Thoracic aorta endothelial cell (primary cell): ENCODE data around the gene ZFYVE19. TPM values are rescaled to one million over a fixed set of nuclear protein-coding genes. Genes with fewer than 3 reads are reported as not detected.

ENCODE experiments used
- small RNA-seq: library from RNA; depleted of rRNA; stranded (forward); fragments of <200 nt; gene quantifications from one replicate; pipeline ENCODE3, GENCODE V24; 2012
- total RNA-seq: library from RNA; depleted of rRNA; stranded (reverse); fragments of >200 nt; gene quantifications from 2 replicates; pipeline ENCODE4 v1.2.3, GENCODE V29; 2012

Gene ZFYVE19
- total RNA-seq: 18.5 and 27.3 TPM in 2 replicates

GRCh38 chr15:40807028-40807887 lies at the start of gene ZFYVE19, which contains the start of gene DNAJC17:
Gene ZFYVE19, plus strand, starts transcription at chr15:40807089. Its CDS starts 501 bp downstream, at chr15:40807590.
Gene DNAJC17, minus strand, starts transcription at chr15:40807473. Its CDS starts 27 bp downstream, at chr15:40807446.

GRCh38 chr15:40763801-40764628 lies 42.9 kb upstream of the ZFYVE19 start, which contains the start of gene GCHFR:
Gene GCHFR, plus strand, starts transcription at chr15:40764068. Its CDS starts 113 bp downstream, at chr15:40764181.

GRCh38 chr15:40769274-40770146 lies 37.4 kb upstream of the ZFYVE19 start, which contains the start of gene C15orf62:
Gene C15orf62, plus strand, starts transcription at chr15:40769980. Its CDS starts 516 bp downstream, at chr15:40770496.

GRCh38 chr15:40828447-40829036 lies 21.7 kb downstream of the ZFYVE19 start, which contains the start of gene PPP1R14D:
Gene PPP1R14D, minus strand, starts transcription at chr15:40828708. Its CDS starts 67 bp downstream, at chr15:40828641.

GRCh38 chr15:40843885-40844695 lies 37.2 kb downstream of the ZFYVE19 start, which contains the start of gene SPINT1:
Gene SPINT1, plus strand, starts transcription at chr15:40844048. Its CDS starts 507 bp downstream, at chr15:40844555.

Small RNAs within 50 kb of the gene (small RNA-seq; reads per million reads assigned to genes)
- gene SUMO2P15: not detected

Other genes with a start within 250 kb of the ZFYVE19 start
- gene CCDC32, start 242.0 kb upstream of the ZFYVE19 start, total RNA-seq: 19.8 and 24.1 TPM in 2 replicates
- 10.0 and 10.6 TPM in 2 replicates for gene RPUSD2, start 237.8 kb upstream of the ZFYVE19 start, total RNA-seq
- 62.6 and 107 TPM in 2 replicates for gene KNL1, start 212.8 kb upstream of the ZFYVE19 start, total RNA-seq
- gene RAD51, start 111.9 kb upstream of the ZFYVE19 start, total RNA-seq: 10.2 and 12.1 TPM in 2 replicates
- gene RMDN3, start 51.8 kb upstream of the ZFYVE19 start, total RNA-seq: 28.3 and 32.8 TPM in 2 replicates
- 4.5 and 7.4 TPM in 2 replicates for gene GCHFR, start 43.0 kb upstream of the ZFYVE19 start, total RNA-seq
- gene C15orf62, start 37.1 kb upstream of the ZFYVE19 start, total RNA-seq: 0.40 and 1.0 TPM in 2 replicates
- gene DNAJC17, start 384 bp downstream of the ZFYVE19 start, total RNA-seq: 21.8 and 35.0 TPM in 2 replicates
- not detected in 2 replicates for gene PPP1R14D, start 21.6 kb downstream of the ZFYVE19 start, total RNA-seq
- 0.93 and 1.4 TPM in 2 replicates for gene SPINT1, start 37.0 kb downstream of the ZFYVE19 start, total RNA-seq
- gene RHOV, start 67.1 kb downstream of the ZFYVE19 start, total RNA-seq: not detected in 2 replicates
- 38.8 and 42.5 TPM in 2 replicates for gene VPS18, start 87.4 kb downstream of the ZFYVE19 start, total RNA-seq
- 33.8 and 72.7 TPM in 2 replicates for gene DLL4, start 122.3 kb downstream of the ZFYVE19 start, total RNA-seq
- gene CHAC1, start 146.4 kb downstream of the ZFYVE19 start, total RNA-seq: 3.7 and 5.1 TPM in 2 replicates